KOPT-K1 (cell line): Measurements from ENCODE around the gene ARL2.

Experiments
- H3K27ac ChIP-seq: fragments of 200-600 bp; sonication (generic); 2 replicates; pipeline ENCODE4 v1.5.1; 2016; ENCODE audit warnings: antibody characterized with exemption, mild to moderate bottlenecking, low read depth, low read length; ENCODE audit not compliant: poor library complexity, severe bottlenecking
- H3K36me3 ChIP-seq: fragments of 200-600 bp; sonication (generic); 2 replicates; pipeline ENCODE4 v1.5.1; 2017; ENCODE audit warnings: antibody characterized with exemption, mild to moderate bottlenecking, low read length, moderate library complexity; ENCODE audit not compliant: insufficient read depth
- H3K9me3 ChIP-seq: fragments of 200-600 bp; sonication (generic); 2 replicates; pipeline ENCODE4 v1.5.1; 2017; ENCODE audit warnings: antibody characterized with exemption, low read length, mild to moderate bottlenecking; ENCODE audit not compliant: insufficient read depth, poor library complexity, severe bottlenecking

The ARL2 gene

GRCh38 chr11:65067446-65067845, 53.5 kb downstream of the ARL2 start:
- H3K9me3 ChIP-seq = no peaks in the 10 kb centered on the region
- H3K27ac ChIP-seq = no peak overlapping the region
- H3K36me3 ChIP-seq = no peaks in the 10 kb centered on the region

DNA sequence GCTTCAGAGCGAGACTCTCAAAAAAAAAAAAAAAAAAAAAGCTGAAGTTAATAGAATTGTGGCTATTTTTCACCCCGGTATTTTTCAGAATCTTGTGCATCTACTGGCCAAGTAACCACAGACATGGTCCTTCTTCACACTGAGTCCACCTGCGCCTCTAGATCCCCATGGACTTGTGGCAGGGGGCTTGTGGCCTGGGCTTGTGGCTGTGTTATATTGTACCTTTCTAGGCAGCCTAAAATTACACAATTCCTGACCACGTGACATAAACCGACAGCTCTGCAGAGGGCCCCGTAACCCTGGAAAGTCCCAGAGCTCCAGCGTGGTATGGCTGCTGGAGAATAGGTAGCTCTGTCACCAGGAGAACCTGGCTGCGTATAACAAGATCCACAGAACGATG, 55.3 kb downstream of the ARL2 start:
- Histone ChIP-seq H3K9me3 (no peaks in the 10 kb centered on the region), H3K36me3 (no peaks in the 10 kb centered on the region), H3K27ac (no peak overlapping the region)
